Hematopoietic multipotent progenitor cell treated with erythropoietin and hydrocortisone succinate and interleukin-3 and kit ligand, for 8 days (in vitro differentiated cells): Measurements from ENCODE around the gene C16orf87.
A peak's percentile ranks its signal among the peaks of the same experiment; 100 is the strongest.
"Not testable (repeated sequence)": the region's sequence is repeated elsewhere in the genome, so short reads cannot be mapped to it uniquely, and the experiment has no call there.

Source experiments
- DNase-seq: peaks from one replicate; pipeline ENCODE4 v3.0.0-alpha.2; 2015

Gene C16orf87, protein sequence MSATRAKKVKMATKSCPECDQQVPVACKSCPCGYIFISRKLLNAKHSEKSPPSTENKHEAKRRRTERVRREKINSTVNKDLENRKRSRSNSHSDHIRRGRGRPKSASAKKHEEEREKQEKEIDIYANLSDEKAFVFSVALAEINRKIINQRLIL

DNA sequence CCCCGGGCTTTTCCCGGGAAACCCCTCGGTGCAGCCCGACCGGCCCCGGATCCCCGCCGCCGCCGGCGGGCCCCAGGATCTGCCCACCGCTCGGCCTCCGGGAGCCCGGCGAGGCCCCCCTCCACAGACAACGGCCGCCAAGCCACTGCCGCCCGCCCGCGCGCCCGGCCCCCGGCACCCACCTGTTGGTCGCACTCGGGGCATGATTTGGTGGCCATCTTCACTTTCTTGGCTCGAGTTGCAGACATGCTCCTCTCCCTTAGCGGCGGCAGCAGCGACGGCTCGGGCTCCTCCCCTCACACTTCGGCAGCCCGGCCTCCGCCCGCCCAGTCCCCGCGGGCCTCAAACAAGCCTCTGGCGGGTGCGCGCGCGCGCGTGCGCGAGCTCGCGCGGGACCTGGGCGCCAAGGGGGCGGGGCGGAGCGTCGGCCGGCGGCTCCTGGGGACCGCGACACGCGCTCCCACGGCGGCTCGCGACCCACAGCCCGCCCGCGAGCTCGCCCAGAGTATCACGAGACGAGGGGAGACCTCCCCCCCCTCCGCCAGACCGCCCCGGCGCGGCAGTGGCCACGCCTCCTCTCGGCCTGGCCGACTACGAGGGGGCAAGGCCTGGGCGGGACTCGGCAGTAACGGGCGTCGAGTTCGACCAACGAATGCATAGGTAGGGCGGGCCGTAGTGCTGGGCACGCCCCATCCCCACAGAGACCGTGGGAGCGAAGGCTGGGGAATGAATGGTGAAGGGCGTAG, at the start of gene C16orf87:
C16orf87 (minus strand) TSS at position 279 of the 746 bp plus-strand sequence; CDS start at position 248, 31 bp downstream.
- DNase-seq: peak; percentile 92

DNA sequence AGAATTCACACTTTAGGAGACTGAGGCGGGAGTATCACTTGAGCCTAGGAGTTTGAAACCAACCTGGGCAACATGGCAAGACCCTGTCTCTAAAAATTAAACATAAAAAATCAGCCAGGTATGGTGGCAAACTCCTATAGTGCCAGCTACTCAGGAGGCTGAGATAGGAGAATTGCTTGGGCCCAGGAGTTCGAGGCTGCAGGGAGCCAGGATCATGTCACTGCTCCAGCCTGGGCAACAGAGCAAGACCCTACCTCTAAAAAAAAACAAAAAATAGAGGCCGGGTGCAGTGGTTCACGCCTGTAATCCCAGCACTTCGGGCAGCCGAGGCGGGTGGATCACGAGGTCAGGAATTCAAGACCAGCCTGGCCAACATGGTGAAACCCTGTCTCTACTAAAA, 44.3 kb upstream of the C16orf87 start:
- DNase-seq: no peak

DNA sequence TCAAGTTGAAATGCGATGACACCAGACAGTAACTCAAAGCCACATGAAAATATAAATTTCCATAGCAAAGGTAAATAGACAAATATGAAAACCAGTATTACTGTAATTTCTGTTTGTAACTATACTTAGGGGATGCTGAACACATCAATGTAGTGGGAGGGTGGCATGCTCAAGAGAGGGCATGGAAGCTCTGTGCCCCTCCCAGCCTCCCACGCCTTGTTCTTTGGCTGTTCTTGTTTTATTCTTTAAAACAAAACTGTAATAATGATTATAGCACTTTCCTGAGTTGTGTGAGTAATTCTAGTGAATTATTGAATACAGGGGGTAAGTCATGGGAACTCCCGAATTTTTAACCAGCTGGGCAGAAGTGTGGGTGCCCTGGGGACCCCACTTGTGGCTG, 42.2 kb upstream of the C16orf87 start:
- no peak for DNase-seq

DNA sequence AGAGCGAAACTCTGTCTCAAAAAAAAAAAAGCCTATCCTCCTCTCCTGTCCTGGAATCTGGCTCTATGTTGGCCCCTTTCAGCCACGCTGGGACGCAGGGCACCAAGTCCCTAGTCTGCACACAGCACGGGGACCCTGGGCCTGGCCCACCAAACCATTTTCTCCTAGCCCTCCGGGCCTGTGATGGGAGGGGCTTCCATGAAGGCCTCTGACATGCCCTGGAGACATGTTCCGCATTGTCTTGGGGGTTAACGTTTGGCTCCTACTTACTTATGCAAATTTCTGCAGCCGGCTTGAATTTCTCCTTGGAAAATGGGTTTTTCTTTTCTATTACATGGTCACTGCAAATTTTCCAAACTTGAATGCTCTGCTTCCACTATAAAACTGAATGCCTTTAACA, 40.6 kb upstream of the C16orf87 start:
- no peak for DNase-seq

DNA sequence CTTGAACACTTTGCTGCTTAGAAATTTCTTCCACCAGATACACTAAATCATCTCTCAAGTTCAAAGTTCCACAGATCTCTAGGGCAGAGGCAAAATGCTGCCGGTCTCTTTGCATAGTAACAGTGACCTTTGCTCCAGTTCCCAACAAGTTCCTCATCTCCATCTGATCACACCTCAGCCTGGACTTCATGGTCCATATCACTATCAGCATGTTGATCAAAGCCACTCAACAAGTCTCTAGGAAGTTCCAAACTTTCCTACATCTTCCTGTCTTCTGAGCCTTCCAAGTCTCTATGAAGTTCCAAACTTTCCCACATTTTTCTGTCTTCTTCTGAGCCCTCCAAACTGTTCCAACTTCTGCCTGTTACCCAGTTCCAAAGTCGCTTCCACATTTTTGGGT, 37.9 kb upstream of the C16orf87 start:
- DNase-seq: not testable (repeated sequence)

DNA sequence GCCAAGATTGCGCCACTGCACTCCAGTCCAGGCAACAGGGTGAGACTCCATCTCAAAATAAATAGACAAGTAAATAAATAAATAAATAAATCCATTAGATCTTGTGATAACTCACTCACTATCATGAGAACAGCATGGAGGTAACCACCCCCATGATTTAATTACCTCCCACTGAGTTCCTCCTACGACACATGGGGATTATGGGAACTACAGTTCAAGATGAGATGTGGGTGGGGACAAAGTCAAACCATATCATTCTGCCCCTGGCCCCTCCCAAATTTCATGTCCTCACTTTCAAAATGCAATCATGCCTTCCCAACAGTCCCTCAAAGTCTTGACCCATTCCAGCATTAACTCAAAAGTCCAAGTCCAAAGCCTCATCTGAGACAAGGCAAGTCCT, 36.5 kb upstream of the C16orf87 start:
- DNase-seq: not testable (repeated sequence)

DNA sequence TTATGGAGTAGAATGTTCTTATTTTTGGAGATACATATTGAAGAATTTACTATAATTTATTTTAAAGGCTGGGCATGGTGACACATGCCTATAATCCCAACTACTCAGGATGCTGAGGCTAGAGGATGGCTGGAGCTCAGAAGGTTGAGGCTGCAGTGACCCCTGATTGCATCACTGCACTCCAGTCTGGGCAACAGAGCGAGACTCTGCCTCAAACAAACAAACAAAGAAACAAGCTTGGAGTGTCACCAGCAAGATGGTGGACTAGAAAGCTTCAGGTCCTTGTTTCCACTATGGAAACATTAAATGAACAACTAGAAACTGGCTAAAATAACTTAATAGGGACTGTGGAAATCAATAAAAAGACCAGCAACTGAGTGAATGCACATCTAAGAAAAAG, 35.3 kb upstream of the C16orf87 start:
- DNase-seq: no peak

DNA sequence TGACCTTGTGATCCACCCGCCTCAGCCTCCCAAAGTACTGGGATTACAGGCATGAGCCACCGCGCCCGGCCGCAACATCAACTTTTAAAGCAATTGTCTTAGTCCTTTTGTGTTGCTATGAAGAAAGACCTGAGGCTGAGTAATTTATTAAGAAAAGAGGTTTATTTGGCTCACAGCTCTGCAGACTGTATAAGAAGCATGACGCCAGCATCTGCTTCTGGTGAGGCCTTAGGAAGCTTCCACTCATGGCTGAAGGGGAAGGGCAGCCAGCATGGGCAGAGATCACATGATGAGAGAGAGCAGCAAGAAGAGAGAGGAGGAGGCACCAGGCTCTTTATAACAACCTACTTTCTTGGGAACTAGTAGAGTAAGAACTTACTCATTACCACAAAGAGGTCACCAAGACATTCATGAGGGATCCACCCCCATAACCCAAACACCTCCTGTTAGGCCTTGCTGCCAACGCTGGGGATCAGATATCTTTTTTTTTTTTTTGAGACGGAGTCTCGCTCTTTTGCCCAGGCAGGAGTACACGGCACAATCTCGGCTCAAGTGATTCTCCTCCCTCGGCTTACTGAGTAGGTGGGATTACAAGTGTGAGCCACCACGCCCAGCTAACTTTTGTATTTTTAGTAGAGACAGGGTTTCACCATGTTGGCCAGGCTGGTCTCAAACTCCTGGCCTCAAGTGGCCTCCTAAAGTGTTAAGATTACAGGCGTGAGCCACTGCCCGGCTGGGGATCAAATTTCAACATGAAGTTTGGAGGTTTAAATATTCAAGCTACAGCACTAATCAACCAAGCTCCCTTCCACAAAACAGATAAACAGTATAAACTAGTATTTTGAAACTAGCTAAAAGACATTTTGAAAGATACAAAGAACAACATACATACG, 31.8 kb upstream of the C16orf87 start:
- no peak for DNase-seq

DNA sequence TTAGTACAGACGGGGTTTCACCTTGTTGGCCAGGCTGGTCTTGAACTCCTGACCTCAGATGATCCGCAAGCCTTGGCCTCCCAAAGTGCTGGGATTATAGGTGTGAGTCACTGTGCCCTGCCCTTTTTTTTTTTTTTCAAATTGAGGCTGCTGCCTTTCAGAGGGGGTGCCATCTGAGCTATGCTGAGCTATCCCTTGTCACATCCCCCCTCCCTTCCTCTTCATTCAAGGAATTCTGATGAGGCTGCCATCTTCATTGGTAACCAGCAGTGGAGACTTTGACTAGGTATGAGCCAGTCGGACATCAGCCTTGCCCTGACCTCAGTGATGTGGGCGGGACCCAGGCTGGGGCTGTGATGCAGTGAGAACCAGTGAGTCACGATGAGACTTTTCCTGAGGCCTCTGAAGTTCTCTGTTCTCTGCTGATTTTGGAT, 28.8 kb upstream of the C16orf87 start:
- no peak for DNase-seq

DNA sequence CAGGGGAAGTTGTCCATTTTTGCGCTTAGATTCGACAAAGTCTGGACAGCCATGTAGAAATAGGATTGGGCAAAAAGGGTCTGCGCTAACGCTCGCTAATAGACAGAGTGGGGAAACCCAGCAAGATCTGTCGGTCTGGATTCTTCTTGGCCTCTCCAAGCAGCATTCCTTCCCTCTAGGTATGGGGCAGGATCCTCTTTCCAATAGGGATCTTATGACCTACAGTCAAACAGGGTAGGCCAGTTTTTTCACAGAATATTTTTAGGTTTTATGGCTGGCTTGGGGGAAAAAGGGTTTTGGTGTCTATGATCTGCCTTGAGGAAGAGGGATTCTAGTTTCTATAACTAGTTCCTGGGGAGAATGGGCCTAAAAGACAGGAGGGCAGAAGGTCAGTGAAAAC, 27.2 kb upstream of the C16orf87 start:
- DNase-seq: no peak

DNA sequence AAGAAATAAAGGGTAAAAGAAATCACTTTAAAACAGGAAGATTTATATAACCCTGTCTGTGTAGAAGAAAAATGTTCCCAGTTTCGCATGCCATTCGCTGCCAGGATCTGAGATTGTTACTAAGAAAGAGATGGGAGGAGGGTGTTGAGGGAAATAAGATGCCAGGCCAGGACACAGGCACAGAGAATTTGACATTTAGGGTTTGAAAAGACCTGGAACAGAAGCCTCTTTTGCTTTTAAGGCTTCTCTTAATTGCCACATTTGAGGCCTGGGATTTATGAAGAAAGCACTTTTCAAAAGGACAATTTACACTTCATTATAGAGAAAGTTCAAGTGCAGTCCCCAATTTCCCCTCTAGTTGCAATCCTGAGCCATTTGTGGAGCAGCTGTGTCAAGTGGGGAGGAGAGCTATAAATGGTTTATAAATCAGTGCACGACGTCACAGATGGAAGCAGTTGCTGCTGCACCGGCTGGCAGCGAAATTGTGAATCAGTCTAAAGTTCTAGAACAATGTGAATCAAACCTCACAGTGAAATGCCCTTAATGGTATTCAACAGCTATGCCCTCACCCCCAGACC, 26.5 kb upstream of the C16orf87 start:
- peak; percentile 7 for DNase-seq

DNA sequence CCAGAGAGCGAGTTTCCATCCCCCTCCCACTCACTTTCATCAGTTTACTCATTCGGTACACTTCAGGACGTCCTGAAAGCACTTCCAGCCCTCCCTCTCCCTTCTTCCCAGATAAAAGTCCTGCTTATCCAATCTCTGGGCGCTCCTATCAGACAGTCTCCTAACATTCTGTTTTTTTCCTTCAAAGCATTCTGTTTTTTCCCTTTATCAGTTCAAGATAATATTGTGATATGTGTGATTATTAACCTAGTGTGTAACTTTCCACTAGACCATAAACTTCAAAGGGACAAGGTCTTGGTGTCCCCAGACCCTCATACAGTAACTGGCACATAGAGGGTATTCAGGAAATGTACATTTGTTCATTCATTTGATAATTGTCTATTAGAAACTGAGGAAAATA, 24.4 kb upstream of the C16orf87 start:
- DNase-seq: no peak

DNA sequence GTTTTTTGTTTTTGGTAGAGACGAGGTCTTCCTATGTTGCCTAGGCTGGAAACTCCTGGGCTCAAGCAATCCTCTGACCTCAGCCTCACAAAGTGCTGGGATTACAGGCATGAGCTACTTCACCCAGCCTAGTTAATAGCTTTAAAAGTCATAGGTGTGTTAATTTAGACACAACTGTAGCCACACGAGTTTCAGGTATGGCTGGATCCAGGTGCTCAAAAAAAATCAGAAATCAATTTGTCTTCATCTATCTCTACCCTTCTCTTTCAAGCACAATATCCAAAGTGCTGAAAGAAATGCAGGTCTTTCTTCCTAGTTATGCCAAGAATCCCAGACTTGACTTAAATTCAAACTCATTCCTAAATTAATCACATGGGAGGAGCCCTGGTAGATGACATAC, 23.9 kb upstream of the C16orf87 start:
- DNase-seq: no peak

DNA sequence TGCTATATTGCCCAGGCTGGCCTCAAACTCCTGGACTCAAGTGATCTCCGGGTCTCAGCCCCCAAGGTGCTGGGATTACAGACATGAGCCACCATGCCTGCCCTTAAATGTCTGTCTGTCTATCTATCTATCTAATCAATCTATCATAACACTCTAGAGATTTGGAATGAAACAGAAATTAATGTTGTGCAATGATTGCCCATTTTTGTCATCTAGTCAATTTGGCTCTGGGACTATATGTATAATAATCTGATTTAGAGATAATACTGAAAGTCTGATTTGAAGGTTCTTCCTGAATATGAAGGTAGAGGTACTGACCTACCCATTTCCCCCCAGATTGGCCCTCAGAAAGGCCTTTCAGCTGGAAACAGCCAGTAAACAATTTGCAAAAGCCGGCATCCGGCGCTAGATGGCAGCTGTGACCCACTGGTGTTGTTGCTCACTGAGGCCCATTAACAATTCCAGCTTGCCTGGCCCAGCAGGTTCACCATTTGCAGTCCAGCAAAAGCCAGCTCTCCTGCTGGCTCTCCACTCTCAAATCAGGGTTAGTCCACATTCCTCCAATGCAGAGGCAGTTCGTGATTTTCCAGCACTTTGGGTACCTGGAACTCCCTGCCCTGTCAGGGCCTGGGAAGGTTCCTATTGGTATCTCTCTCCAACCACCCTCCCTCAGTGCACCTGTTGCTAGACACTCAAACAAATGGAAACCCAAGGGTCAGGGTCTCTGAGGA, 22.9 kb upstream of the C16orf87 start:
- DNase-seq: peak; percentile 64

DNA sequence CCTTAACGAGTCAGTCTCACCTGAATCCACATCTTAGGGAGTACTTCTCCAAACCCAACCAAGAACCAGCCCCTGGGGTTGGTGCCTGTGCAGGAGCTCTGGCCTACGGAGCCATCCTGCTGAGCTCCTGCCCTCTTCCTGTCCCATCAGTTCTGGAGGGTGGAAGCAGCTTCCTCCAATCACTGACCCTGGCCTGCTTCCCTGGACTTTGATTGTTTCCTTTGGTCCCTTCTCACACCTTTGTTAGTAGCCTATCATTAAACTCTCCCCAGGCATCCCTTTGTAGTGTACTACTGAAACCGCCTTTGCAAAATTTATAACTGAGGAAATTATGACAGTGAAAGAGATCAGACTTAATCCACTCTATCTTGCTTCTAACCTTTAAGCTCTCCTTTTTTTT, 21.1 kb upstream of the C16orf87 start:
- no peak for DNase-seq

DNA sequence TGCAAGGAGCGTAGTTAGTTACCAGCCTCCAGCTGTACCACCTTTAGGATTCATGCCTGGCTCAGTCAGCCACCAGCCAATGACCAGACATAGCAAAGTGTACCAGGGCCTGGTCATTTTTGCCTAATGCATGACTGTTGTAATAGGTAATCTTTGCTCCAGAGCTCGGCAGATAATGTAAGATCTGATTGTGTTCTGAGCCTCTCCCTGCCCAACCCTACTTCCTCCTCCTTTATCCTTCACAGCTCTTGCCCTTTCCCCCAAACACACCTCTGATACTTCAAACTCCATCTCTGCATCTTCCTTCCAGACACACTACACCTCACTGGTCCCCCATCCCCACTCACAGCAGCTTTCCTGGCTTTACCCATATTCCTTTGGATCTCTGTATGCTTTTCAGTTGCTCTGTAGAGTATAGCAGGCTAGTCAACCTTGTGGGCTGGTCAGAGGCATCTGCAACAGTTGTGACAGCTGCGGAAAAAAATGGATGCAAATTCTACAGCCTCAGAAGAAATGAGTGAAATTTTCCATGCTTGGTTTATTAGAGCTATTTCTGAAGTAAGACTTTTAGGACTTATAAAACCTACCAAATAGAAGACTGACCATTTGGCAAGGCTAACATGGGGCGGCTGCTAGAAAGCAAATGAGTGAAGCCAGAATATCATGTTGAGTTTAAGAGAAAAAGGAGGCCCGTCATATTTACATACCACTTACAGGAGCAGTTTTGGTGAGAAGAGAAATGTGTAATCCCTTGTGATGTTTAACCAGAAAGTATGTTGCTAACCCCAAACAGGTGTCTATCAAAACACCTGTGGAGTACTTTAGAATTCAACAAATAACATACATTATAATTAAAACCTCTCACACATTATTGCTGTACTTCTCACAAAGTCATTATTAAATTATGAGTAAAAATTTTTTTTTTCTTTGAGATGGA, 19.9 kb upstream of the C16orf87 start:
- no peak for DNase-seq

DNA sequence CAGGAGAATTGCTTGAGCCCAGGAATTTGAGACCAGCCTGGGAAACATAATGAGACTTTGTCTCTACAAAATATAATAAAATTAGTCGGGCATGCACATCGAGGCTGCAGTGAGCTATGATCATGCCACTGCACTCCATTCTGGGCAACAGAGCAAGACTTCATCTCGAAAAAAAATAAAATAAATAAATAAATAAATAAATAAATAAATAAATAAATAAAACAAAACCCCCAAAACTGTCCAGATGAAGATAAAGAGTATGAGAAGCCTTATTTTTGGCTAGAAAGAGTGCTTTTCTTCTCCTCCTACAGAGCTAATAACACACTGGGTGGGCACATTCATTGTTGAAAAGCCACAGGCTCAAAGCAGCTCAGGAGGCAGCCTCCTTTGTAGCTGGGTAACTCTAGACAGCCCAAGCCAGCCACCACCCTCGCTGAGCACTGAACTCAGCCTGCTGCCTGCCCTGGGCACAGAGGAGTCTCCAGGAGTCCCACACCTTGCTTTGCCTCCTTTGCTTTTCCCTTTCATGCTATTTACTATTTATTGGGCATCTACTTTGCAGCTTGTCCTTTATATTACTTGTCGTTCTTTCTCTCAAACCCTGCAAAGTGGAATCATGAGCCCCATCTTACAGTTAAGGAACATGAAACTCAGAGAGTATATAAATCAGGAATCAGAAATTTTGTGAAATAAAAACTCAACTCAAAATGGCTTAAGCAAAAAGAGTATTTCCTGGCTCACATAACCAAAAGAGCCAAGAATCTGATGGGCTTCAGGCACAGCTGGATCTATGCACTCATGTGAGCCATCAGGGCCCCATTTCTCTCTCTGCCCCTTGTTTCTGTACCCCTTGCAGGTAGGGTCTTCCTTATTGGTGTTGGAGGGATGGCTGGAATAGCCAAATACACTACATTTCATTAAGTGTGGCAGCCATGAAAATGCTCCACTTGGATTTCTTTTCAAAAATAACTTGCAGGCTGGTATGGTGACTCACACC, 18.1 kb upstream of the C16orf87 start:
- DNase-seq: no peak

DNA sequence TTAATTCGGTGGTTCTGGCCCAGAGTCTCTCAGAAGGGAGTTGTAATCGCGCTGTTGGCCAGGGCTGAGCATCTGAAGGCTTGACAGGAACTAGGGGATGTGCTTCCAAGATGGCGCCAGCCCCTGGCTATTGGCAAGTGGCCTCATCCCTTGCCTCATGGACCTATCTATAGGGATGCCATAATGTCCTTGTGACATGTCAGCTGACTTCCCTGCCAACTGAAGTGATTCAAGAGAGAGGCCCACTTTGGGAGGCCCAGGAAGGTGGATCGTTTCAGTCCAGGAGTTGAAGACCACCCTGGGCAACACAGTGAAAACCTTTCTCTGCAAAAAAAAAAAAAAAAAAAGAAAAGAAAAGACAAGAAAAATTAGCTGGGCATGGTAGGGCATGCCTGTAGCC, 15.0 kb upstream of the C16orf87 start:
- no peak for DNase-seq

DNA sequence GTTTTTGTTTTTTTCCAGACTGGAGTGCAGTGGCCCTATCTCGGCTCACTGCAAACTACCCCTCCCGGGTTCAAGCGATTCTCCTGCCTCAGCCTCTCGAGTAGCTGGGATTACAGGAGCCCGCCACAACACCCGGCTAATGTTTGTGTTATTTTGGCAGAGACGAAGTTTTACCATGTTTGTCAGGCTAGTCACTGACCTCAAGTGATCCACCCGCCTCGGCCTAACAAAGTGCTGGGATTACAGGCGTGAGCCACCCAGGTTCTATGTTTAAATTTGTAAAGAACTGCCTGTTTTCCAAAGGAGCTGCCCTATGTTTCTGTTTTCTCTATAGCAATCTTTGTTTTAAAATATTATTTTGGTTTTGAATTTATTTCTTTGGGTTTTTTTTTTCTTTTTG, 13.8 kb upstream of the C16orf87 start:
- no peak for DNase-seq
